Measurements from ENCODE around the gene HGD. TPM values are rescaled to one million over a fixed set of nuclear protein-coding genes. Genes with fewer than 3 reads are reported as not detected.
A peak's percentile ranks its signal among the peaks of the same experiment; 100 is the strongest.
"Not testable (repeated sequence)": the region's sequence is repeated elsewhere in the genome, so short reads cannot be mapped to it uniquely, and the experiment has no call there.

HGD gene
- total RNA-seq: not detected

- Histone ChIP-seq H3K27ac (ENCODE audit: low read depth, low read length) (no peak within 1 kb of the TSS), H3K27me3 (ENCODE audit: control insufficient read depth in 3 of 3, insufficient read depth in 3 of 3, low read length in 3 of 3) (no peaks in the 10 kb centered on the region), H3K4me1 (ENCODE audit: control insufficient read depth in 3 of 3, insufficient read depth in 3 of 3, low read length in 3 of 3) (peaks cover 3 to 11% (median 10%) of the 10 kb centered on the region in 3 donors), H3K4me3 (ENCODE audit: low read length in 3 of 3) (no peak within 1 kb of the TSS), H3K9me3 (ENCODE audit: control insufficient read depth in 3 of 3, low read length in 3 of 3) (peaks cover 0 to 2% (median 0%) of the 10 kb centered on the region in 3 donors), H3K9ac (ENCODE audit: low read depth in 1 of 3, low read length in 3 of 3) (no peak within 1 kb of the TSS), H3K36me3 (ENCODE audit: control insufficient read depth in 3 of 3, insufficient read depth in 3 of 3, low read length in 3 of 3) (no peaks in the 10 kb centered on the region)
These were observed at the start of gene HGD for GRCh38 chr3:120682095-120682681. HGD (minus strand) TSS chr3:120682239; CDS start chr3:120682111, 128 bp downstream.

DNA sequence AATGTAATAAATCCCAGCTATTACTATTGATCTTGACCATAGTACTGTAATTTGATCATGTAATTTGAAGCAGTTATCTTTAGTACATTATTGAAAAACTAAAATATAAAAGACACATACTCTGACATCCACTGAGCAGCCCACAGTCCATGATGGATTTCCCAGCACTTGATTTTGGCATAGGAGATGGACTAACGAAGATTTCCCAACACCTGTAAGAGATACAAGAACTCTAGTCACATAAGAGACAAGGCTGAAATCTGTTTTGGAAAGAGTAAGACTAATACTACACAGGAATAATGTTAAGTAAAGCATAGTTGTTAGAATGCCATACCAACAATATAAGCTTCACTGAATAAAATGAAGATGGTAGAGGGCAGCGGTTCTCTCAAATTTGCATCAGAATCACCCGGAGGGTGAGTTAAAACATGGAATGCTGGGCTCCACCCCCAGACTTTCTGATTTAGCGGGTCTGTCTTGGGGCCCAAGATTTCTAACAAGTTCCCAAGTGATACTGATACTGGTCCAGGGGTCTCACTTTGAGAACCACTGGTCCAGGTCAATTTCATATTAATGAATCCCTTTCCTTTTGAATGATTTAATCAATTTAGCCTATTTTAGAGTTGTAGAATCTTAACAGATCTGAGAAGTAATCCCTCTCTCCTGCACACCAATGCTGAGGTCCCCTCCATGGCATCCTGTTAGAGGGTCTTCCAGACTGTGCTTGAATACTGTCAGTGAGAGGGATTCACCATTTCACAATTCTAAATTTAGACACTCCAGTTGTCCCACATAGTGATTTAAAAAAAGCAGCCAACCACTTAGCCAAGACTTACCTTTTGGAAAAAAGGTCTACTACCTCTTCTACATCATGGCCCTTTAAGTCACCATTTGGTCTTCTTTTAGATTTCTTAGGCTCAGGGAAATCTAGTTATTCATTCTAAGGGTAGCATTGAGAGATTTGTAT is 48.8 kb upstream of the HGD start:
- no peak overlapping the region for H3K9ac ChIP-seq (ENCODE audit: low read depth in 1 of 3, low read length in 3 of 3)
- no peak overlapping the region for H3K4me3 ChIP-seq (ENCODE audit: low read length in 3 of 3)
- H3K4me1 ChIP-seq (ENCODE audit: control insufficient read depth in 3 of 3, insufficient read depth in 3 of 3, low read length in 3 of 3): no peaks in the 10 kb centered on the region
- H3K27me3 ChIP-seq (ENCODE audit: control insufficient read depth in 3 of 3, insufficient read depth in 3 of 3, low read length in 3 of 3): no peaks in the 10 kb centered on the region
- no peak overlapping the region for H3K27ac ChIP-seq (ENCODE audit: low read depth, low read length)
- no peaks in the 10 kb centered on the region for H3K9me3 ChIP-seq (ENCODE audit: control insufficient read depth in 3 of 3, low read length in 3 of 3)
- peaks cover 0 to 7% (median 0%) of the 10 kb centered on the region in 3 donors for H3K36me3 ChIP-seq (ENCODE audit: control insufficient read depth in 3 of 3, insufficient read depth in 3 of 3, low read length in 3 of 3)

DNA sequence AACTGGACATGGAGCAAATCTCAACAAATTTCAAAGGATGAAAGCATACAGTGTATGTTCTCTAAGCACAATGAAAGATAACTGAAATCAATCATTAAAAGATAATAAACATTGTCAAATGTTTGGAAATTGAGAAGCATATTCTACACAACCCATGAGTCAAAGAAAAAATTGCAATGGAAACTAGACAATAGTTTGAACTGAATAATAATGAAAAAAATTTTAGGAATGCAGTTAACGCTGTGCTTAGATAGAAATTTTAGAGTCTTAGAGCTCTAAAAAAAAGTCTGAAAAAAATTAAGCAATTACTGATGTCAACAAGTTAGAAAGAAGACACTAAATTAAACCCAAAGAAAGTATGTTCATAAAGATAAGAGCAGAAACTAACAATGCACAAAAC is 44.8 kb upstream of the HGD start:
- no peaks in the 10 kb centered on the region for H3K27me3 ChIP-seq (ENCODE audit: control insufficient read depth in 3 of 3, insufficient read depth in 3 of 3, low read length in 3 of 3)
- no peak overlapping the region for H3K9ac ChIP-seq (ENCODE audit: low read depth in 1 of 3, low read length in 3 of 3)
- H3K4me1 ChIP-seq (ENCODE audit: control insufficient read depth in 3 of 3, insufficient read depth in 3 of 3, low read length in 3 of 3): no peaks in the 10 kb centered on the region
- H3K4me3 ChIP-seq (ENCODE audit: low read length in 3 of 3): no peak overlapping the region
- peaks cover 0 to 7% (median 0%) of the 10 kb centered on the region in 3 donors for H3K36me3 ChIP-seq (ENCODE audit: control insufficient read depth in 3 of 3, insufficient read depth in 3 of 3, low read length in 3 of 3)
- H3K27ac ChIP-seq (ENCODE audit: low read depth, low read length): no peak overlapping the region
- H3K9me3 ChIP-seq (ENCODE audit: control insufficient read depth in 3 of 3, low read length in 3 of 3): no peaks in the 10 kb centered on the region

GRCh38 chr3:120719167-120719834 is 37.3 kb upstream of the HGD start:
- H3K27ac ChIP-seq (ENCODE audit: low read depth, low read length); H3K36me3 ChIP-seq (ENCODE audit: control insufficient read depth in 3 of 3, insufficient read depth in 3 of 3, low read length in 3 of 3); H3K27me3 ChIP-seq (ENCODE audit: control insufficient read depth in 3 of 3, insufficient read depth in 3 of 3, low read length in 3 of 3); H3K9ac ChIP-seq (ENCODE audit: low read depth in 1 of 3, low read length in 3 of 3); H3K9me3 ChIP-seq (ENCODE audit: control insufficient read depth in 3 of 3, low read length in 3 of 3); H3K4me1 ChIP-seq (ENCODE audit: control insufficient read depth in 3 of 3, insufficient read depth in 3 of 3, low read length in 3 of 3): not testable (repeated sequence)
- peak overlapping the region in 1 of 3 donors; percentile 59 for H3K4me3 ChIP-seq (ENCODE audit: low read length in 3 of 3)

- Histone ChIP-seq H3K9me3 (ENCODE audit: control insufficient read depth in 3 of 3, low read length in 3 of 3) (no peaks in the 10 kb centered on the region), H3K27me3 (ENCODE audit: control insufficient read depth in 3 of 3, insufficient read depth in 3 of 3, low read length in 3 of 3) (no peaks in the 10 kb centered on the region), H3K36me3 (ENCODE audit: control insufficient read depth in 3 of 3, insufficient read depth in 3 of 3, low read length in 3 of 3) (peaks cover 0 to 3% (median 0%) of the 10 kb centered on the region in 3 donors), H3K9ac (ENCODE audit: low read depth in 1 of 3, low read length in 3 of 3) (no peak overlapping the region), H3K4me1 (ENCODE audit: control insufficient read depth in 3 of 3, insufficient read depth in 3 of 3, low read length in 3 of 3) (no peaks in the 10 kb centered on the region), H3K27ac (ENCODE audit: low read depth, low read length) (no peak overlapping the region), H3K4me3 (ENCODE audit: low read length in 3 of 3) (no peak overlapping the region)
These were observed 31.2 kb upstream of the HGD start for GRCh38 chr3:120713262-120713661.

DNA sequence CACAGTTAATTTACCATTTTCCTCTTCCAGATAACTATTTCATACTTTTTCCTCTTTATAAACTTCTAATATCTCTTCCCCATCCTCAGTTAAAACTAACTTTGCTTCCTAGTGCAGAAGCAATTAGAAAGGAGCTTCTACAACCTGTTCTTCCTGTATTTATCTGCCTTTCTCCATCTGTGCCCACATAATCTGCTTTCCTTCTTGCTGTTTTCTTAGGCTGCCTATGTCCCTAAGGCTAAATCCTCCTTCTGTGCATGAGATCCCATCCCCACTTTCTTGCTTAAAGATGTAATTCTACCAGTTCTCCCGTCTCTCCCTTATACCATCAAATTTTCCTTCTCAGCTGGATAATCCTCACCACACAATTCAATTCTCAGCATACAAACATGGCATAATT is 28.3 kb upstream of the HGD start:
- no peak overlapping the region for H3K9ac ChIP-seq (ENCODE audit: low read depth in 1 of 3, low read length in 3 of 3)
- no peaks in the 10 kb centered on the region for H3K27me3 ChIP-seq (ENCODE audit: control insufficient read depth in 3 of 3, insufficient read depth in 3 of 3, low read length in 3 of 3)
- H3K4me1 ChIP-seq (ENCODE audit: control insufficient read depth in 3 of 3, insufficient read depth in 3 of 3, low read length in 3 of 3): no peaks in the 10 kb centered on the region
- no peaks in the 10 kb centered on the region for H3K9me3 ChIP-seq (ENCODE audit: control insufficient read depth in 3 of 3, low read length in 3 of 3)
- H3K36me3 ChIP-seq (ENCODE audit: control insufficient read depth in 3 of 3, insufficient read depth in 3 of 3, low read length in 3 of 3): peaks cover 0 to 3% (median 0%) of the 10 kb centered on the region in 3 donors
- no peak overlapping the region for H3K4me3 ChIP-seq (ENCODE audit: low read length in 3 of 3)
- H3K27ac ChIP-seq (ENCODE audit: low read depth, low read length): no peak overlapping the region

DNA sequence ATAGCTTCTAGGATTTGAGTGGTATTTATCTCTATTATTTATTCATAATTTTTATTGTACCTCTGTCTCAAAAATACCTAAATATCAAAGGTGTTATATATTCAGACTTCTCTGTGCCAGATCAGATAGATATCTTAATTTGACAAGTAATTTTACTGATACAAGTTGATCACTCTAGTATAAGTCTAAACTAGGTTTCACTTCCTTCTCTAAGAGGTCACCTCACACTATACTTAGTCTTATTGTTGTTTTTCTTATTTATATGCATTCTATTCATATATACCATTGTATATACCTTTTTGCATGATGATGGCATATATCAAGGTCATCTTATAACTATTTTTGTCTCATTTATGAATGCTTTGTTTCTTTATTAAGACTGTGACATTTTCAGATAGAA is 26.4 kb upstream of the HGD start:
- H3K27ac ChIP-seq (ENCODE audit: low read depth, low read length): no peak overlapping the region
- peaks cover 0 to 3% (median 0%) of the 10 kb centered on the region in 3 donors for H3K36me3 ChIP-seq (ENCODE audit: control insufficient read depth in 3 of 3, insufficient read depth in 3 of 3, low read length in 3 of 3)
- no peak overlapping the region for H3K9ac ChIP-seq (ENCODE audit: low read depth in 1 of 3, low read length in 3 of 3)
- H3K27me3 ChIP-seq (ENCODE audit: control insufficient read depth in 3 of 3, insufficient read depth in 3 of 3, low read length in 3 of 3): no peaks in the 10 kb centered on the region
- H3K4me3 ChIP-seq (ENCODE audit: low read length in 3 of 3): no peak overlapping the region
- H3K4me1 ChIP-seq (ENCODE audit: control insufficient read depth in 3 of 3, insufficient read depth in 3 of 3, low read length in 3 of 3): no peaks in the 10 kb centered on the region
- H3K9me3 ChIP-seq (ENCODE audit: control insufficient read depth in 3 of 3, low read length in 3 of 3): peaks cover 0 to under 1% (median 0%) of the 10 kb centered on the region in 3 donors

DNA sequence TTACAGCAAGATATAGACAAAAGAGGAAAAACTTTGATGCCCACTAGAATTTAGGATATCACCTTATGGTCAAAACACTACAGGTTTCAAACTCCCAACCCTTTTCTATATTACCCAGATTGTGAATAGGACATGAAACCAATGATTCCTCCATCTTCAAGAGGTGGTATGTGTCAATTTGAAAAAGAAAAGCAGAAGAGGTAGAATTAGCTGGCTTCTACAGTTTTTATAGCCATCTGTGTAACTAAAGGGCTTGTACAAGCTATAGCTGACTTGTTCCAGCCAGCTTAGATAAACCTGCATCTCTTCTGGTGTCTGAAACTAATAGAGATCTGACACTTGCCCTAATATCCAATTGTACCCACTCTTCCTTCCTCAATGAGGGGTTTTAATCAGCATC is 24.9 kb upstream of the HGD start:
- no peaks in the 10 kb centered on the region for H3K4me1 ChIP-seq (ENCODE audit: control insufficient read depth in 3 of 3, insufficient read depth in 3 of 3, low read length in 3 of 3)
- H3K27me3 ChIP-seq (ENCODE audit: control insufficient read depth in 3 of 3, insufficient read depth in 3 of 3, low read length in 3 of 3): no peaks in the 10 kb centered on the region
- no peak overlapping the region for H3K9ac ChIP-seq (ENCODE audit: low read depth in 1 of 3, low read length in 3 of 3)
- H3K36me3 ChIP-seq (ENCODE audit: control insufficient read depth in 3 of 3, insufficient read depth in 3 of 3, low read length in 3 of 3): peaks cover 0 to 5% (median 0%) of the 10 kb centered on the region in 3 donors
- peaks cover 0 to 2% (median 0%) of the 10 kb centered on the region in 3 donors for H3K9me3 ChIP-seq (ENCODE audit: control insufficient read depth in 3 of 3, low read length in 3 of 3)
- H3K27ac ChIP-seq (ENCODE audit: low read depth, low read length): no peak overlapping the region
- no peak overlapping the region for H3K4me3 ChIP-seq (ENCODE audit: low read length in 3 of 3)

DNA sequence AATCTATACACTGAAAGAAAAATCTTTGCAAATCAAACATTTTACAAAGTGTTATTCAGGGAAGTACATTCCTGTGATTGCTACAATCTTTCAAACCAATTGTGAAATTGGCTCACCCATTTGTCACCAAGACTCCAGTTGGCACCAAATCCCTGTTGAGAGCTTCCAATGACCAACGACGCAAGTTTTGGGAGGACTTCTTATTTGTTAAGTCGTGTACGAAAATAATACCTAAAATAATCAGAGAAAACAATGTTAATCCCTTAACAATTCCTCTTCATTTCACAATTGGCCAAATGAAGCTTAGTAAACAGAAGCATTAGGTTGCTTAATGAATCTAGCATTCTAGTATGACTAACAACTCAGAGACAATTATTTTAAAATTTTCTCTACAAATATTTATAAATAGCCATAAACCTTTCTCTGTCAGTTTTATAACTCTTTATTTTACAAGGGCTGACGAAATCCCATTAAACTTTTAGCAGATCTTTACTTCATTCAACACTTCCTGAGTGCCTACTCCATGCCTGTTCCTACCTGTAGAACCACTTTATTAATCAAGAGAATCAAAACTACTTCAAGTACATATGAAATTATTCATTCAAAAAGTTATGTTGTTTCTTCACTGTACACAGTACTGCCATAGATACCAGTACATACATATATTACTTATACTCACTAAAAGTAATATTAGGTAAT is 24.0 kb upstream of the HGD start:
- Histone ChIP-seq H3K27me3 (ENCODE audit: control insufficient read depth in 3 of 3, insufficient read depth in 3 of 3, low read length in 3 of 3) (no peaks in the 10 kb centered on the region), H3K4me1 (ENCODE audit: control insufficient read depth in 3 of 3, insufficient read depth in 3 of 3, low read length in 3 of 3) (no peaks in the 10 kb centered on the region), H3K9me3 (ENCODE audit: control insufficient read depth in 3 of 3, low read length in 3 of 3) (peaks cover 0 to 2% (median 0%) of the 10 kb centered on the region in 3 donors), H3K36me3 (ENCODE audit: control insufficient read depth in 3 of 3, insufficient read depth in 3 of 3, low read length in 3 of 3) (peaks cover 0 to 5% (median 0%) of the 10 kb centered on the region in 3 donors), H3K27ac (ENCODE audit: low read depth, low read length) (no peak overlapping the region), H3K4me3 (ENCODE audit: low read length in 3 of 3) (no peak overlapping the region), H3K9ac (ENCODE audit: low read depth in 1 of 3, low read length in 3 of 3) (no peak overlapping the region)

Data from skeletal muscle tissue (tissue), 4 donors.